GM19463 (cell line): ENCODE results near the gene TENM4.
"Not testable (repeated sequence)": the region's sequence is repeated elsewhere in the genome, so short reads cannot be mapped to it uniquely, and the experiment has no call there.

Experiments
- ATAC-seq: cut with Tn5 transposase; IDR thresholded peaks from one replicate; pipeline ENCODE4 v1.9.1; 2021; ENCODE audit warnings: mild to moderate bottlenecking, moderate library complexity; ENCODE audit not compliant: unreplicated experiment

TENM4 gene

DNA sequence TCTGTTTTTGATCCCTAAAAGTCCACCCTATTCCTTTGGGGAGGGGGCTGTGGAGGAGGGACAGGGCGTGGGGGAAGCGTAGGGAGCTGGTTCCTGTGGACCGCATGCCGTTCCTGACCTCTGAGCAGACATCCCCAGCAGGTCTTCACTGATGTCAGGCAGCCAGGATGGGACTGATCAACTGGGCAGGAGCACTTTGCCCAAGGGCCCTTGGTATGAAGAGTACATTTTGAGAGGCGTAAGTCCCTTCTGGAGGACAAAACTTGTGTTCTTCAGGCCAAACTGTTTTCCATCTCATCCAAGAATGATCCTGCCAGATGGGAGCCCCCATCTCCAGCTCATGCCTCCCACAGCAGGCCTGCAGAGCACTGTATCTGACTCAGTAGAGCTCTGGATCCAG is 785.3 kb downstream of the TENM4 start:
- ATAC-seq: no peak

DNA sequence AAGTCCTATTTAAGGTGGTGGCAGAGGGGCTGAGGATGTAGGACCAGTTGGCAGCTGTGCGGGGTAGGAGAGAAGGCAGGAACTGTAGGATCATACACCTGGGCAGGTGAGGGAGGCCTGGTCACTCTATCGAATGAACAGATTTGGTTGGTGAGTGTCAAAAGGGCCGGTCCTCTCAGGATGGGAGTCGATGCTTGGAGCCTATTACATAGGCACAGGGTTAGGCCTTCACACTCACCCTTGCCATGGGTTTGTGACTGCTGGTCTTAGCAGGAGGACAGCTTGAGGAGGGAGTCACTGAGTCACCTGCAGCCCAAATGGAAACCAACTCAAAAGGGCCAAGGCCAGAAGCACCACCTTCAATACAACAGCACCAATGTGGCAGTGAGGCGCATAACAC is 786.0 kb downstream of the TENM4 start:
- ATAC-seq: no peak

DNA sequence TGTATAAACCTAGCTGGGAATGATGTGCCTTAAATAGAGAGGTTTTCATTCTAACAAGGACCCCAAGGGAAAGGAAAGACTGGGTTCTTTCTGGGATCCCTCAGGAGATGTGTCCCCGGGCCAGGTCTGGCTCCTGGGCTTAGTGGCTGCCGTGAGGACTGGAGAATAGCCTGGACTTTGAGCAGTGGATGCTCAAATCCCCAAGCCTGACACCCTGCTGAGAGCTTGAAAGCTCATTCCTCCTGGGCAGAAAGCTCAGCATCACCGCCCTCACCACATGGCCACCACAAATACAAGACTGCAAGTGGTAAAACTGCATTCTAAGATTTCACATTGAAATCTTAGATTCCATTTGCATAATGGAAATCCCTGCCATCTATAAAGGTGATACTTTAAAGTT is 786.8 kb downstream of the TENM4 start:
- no peak for ATAC-seq

DNA sequence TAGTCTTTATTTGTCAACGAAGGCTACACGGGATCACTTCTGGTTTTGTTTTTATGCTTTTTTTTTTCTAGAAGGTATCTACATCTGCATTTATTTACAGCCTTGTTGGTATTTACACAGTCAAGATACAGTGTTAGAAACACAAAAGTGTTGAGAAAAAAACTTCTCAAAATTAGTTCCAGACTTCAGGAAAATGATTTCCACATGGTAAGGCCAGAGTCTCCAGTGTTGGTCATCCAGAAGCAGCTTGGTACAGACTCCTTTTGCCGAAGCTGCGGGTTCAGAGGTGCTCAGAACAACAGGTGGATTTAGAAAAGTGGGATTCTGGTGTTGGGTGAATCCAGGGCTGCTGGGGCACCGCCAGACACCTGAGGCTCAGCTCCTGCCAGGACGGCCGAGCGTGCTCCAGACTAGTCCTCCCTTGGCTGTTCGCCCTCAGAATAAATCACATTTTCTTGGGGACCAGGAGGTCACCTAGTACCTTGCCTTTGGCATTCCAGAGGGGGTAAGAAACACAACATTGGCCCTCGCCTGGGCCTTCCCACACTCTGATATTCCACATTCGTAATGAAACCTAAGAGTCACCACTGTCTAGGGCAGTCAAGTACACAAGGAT is 787.4 kb downstream of the TENM4 start:
- ATAC-seq: no peak

DNA sequence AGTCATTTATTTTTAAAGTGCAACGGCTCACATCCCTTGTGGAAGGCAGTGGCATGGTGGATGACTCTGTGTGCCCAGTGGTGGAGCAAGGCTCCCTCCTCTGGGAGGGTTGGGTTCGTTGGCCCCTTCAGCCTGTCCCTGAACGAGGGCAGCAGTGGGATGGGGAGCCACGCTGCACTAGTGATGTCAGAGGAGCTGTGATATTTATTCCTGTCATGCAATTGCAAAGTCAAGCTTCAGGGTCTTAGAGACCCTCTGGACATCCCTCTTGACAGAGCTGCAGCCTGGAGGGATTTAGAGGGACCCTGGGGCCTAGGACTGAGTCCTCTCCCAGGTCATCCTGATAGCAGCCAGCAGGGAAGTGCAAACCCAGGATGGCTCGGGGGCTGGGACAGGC is 788.0 kb downstream of the TENM4 start:
- no peak for ATAC-seq

DNA sequence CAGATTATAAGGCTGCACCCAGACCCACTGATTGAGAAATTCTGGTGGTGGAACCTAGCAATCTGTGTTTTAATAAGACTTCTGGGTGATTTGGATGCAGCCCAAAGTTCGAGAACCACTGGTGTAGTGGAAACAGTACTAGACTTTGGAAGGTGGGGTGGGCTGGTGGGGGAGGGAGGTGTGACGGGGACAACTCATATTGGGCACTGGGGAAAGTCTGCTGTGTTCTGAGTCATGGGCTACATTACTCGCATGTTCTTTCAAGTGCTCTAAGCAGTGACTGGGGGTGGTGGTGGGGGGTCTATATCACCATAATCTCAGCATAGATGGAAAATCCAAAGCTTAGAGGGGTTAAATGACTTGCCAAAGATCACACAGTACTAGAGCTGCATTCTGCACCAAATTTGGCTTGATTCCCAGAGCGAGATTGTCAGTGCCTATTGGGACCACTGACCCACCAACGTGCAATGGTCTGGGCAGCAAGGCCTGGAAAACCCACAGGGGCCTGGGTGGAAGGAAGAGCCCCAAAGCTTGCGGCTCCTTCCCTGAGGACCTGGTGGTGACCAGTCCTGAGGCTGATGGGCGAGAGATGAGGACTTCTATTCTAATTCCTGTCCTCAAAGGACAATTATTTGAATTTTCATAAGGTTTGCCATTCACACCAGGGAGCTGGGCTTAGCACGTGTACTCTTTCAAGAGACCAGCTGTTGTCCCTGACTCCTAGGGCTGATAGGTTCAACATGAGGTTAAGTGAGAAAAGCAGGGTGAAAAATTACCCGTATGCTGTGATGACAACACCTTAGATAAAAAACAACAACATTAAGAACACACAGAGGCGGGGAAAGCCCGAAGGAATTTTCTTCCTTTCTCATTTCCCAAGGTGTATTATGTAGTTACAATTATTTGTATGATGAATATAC is 788.6 kb downstream of the TENM4 start:
- ATAC-seq: no peak

DNA sequence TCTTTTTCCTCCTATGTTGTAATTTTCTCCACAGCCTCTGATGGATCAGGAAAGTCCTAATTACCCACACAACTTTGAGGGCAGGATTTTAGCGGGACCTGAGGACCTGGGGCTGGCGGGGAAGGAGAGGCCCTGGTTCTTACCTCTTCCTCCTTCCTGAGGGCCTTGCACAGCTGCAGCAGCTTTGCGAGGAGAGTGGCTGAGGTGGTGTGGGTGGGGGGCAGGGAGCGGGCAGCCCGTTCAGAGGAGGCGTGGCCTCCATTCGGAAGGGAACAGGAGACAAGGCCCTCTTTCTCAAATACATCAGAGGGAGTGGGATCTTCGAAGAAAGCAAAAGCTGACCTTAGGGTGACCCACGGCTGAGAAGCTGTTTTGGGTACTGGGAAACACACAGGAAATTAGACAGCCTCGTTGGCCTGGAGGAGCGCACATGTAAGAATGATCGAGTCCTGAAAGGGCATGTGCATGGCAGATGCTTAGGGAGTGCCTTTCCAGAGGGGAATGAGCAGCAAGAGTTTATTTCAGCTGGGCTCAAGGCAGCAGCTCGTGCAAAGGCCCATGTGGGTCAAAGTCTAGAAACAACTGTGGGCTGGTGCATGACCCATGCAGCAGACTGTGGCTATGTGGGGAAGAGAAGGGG is 789.6 kb downstream of the TENM4 start:
- ATAC-seq: no peak

DNA sequence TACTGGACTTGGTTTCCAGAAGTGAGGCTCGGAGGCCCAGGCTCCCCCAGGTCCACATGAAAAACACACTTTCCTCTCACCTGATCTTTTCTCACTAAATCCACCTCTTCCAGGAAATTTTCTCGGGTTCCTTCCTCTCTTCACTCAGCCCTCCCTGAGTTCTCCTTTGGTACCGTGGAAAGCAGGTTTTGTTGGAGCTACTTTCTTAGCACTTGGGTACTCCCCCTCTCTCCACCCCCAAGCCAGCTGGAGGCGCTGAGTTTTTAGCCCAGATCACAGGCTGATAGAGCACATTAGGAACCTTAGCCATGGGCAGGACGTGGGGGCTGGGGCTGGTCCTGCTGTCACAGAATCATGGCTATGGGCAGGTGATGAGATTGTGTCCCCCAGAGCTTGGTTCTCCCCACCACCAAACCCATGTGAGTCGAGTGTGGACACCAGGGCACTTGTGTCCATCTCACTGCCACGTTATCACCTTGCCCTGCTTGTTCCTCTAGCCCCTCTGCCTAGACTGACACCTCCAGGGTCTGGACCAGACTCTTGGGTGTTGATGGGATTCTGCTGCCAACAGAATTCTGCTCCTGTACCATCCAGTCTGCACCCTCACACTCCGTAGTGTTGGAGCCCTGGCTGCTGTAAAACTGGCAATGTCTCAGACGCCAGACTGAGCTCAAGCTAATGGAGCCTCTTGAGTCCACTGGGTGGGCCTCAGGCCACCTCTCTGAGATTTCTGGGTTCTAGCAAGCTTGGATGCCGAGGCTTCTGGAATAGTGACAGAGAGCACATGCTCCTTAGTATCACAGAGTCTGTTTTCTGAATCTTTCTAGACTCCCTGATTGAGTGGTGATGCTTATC is 791.2 kb downstream of the TENM4 start:
- no peak for ATAC-seq

DNA sequence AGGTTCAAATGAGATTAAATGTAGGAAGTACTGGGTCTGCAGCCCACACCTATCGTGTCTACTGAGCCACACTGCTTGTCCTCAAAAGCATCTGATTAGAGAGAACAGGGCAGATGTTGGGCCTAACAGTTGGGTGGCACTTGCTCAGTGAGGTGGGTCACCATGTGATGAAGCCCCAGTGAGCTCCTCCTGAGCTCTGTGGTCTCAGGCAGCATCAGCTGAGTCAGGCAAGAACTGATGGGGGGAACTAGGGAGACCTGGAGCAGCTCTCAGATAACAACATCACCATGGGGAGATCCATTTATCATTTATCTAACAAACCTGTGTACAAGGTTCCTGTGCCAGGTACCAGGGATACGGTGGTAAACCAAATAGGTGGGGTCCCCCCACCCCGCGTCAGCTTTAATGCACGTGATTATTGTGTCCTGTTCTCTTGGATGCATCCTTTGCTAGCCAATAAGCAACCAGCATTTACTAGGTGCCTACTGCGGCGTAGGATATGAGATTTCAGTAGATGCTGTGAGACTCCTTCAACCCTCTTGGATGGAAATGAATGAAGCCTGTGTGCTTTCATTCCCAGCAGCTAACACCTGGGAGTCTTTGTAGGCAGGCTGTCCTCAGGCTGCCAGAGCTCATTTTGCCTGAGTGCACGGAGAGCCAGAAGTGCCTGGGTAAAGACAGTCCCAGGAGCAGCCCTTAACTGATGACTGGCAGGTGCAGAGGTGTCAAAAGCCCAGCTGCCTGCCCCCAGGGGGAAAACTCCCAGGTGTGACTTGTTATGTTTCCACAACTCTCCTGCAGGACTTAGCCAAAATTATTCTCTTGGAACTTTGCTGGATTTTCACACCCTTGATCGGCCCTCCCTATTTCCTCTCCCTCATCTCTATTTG is 792.6 kb downstream of the TENM4 start:
- no peak for ATAC-seq

DNA sequence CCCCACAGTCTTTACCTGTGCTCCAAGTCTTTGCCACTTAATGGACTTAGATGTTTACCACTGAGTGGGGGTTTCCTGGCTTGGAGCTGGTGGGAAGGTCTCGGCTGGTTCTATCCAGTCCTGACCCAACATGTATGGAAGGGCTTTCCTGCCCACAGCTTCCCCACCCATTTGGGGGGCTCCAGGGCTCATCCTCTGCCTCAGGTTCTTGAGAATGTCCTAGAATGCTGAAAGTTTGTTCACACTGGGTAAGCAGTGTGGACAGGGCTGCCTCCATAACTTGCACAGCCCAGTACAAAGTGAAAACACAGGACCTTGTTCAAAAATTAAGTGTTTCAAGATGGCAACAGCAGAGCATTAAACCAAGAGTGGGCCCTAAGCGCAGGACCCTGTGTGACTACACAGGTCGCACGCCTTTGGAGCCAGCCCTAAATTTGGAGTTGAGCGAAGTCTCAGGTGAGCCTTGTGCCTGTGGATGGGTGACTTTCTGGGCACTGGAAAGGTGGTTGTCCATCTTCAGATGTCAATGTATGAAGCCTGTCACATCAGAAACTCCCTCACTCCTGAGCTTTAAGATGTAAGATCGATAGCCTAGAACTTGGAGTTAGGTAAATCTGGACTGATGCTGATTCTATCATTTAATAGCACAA is 793.4 kb downstream of the TENM4 start:
- no peak for ATAC-seq

DNA sequence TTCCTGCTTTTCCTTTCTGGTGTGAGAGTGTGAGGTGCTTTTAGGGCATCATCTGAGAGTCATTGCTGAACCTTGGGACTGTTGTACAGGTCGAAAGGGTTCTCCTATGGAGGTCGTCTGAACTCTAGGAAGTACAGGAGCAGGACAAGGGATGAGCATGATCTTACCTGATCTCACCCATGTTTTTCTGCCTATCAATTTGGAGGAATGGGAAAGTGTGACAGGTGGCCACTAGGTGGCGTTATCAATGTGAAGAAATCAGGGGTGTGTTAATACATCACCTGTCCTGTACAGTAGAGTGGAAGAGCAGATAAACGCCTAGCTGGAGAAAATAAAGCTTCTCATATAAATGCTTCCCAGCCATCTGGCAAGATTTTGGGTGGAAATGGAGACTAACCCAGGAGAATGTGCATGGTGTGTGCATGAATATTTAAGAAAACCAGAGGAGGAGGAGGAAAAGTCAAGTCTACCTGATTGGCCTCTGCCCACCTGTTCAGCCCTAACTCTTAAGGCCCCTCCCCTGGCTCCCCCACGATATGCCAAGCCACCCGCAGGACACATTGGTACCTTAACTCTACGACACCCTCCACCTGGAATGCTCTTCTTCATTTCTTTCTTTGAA is 794.2 kb downstream of the TENM4 start:
- ATAC-seq: no peak

DNA sequence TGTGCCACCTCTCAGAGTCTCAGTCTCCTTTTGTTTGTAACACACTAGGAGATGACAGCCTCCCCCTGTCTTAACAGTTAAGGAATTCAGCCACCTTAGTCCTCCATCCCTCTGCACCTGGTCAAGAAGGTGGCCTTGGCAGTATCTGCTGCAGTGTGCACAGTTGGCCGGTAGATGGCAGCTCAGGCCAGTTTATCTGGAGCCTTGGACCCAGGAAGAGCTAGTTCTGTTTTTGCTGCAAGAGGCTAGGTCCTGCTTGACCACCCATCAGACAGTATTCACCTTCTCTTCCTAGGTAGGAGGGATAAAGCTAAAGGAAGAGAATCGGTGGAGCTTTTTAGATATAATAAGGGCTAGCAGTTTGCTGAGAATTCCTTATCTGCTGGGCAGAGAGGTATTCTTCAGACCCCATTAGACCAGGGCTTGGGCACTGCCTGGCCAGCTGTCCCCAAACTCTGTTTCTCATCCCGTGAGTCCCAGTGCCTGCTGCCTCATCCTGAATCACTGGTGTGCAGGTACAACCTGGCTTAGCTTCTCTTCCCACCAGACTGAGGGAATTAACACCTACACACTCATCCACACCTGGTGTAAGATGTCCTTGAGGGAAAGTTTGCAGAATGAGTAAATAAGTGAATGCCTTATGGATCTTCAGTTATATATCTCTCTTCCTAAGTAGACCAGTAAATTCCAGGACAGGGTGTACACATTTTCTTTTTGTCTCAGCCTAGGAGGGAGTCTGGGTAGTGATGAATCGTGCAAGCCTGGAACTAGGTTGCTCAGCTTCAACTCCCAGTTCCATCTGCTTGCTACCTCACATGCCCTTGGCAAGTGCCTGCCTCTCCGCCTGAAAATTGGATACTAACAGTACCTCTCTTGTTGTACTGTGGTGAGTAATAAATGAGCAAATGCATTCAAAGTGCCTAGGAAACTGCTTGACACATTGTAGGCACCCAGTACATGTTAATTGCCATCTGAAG is 795.3 kb downstream of the TENM4 start:
- ATAC-seq: peak; percentile 88

DNA sequence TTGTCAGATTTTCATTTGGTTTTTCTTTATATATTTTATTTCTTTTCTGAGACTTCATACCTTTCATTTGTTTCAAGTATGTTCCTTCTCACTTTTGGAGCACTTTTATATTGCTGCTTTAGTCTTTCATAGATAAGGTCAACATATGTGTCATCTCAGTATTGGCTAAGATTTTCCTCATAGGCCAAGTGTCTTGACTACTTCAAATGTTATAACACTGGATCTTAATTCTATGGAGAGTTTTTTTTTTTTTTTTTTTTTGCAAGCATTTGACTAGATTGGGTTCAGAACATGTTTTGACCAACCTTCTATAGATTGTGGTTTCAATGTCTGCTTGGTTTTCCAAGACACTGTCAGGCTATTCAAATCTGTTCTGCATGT is 797.2 kb downstream of the TENM4 start:
- ATAC-seq: no peak

DNA sequence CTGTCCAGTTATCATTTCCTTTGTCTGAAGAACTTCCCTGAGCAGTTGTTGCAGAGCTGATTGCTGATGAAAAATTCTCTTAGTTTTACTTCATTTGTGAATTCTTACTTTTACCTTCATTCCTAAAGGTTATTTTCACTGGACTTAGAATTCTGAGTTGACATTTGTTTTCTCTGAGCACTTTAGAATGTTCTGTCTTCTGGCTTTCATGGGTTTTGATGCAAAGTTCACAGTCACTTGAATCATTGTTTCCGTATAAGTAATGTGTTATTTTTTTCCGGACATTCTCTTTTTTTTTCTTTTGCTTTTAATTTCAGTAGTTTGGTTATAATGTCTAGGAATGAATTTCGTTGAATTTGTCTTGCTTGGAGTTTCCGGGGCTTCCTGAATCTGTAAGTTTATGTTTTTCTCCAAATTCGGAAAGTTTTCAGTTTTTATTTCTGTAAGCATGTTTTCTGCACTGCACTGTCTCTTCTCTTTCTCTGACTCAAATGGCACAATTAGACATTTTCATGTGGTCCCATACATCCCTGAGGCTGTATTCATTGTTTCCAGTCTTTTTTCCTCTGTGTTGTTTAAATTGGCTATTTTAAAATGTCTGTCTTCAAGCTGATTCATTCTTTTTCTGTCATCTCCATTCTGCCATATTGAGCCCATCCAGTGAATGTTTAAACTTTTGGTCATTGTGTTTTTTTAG is 797.7 kb downstream of the TENM4 start:
- ATAC-seq: no peak

DNA sequence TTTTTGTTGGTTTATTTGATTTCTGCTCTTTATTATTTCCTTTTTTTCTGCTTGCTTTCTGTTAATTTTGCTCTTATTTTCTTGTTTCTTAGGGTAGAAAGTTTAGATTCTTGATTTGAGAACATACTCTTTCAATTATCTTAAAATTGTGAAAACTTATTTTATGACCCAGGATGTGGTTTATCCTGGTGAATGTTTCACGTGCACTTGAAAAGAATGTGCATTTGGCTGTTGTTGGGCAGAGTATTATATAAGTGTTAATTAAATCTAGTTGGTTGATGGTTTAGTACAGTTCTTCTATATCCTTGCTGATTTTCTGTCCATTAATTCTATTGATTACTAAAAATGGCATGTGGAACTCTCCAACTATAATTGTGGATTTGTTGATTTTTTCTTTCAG is 799.3 kb downstream of the TENM4 start:
- no peak for ATAC-seq

DNA sequence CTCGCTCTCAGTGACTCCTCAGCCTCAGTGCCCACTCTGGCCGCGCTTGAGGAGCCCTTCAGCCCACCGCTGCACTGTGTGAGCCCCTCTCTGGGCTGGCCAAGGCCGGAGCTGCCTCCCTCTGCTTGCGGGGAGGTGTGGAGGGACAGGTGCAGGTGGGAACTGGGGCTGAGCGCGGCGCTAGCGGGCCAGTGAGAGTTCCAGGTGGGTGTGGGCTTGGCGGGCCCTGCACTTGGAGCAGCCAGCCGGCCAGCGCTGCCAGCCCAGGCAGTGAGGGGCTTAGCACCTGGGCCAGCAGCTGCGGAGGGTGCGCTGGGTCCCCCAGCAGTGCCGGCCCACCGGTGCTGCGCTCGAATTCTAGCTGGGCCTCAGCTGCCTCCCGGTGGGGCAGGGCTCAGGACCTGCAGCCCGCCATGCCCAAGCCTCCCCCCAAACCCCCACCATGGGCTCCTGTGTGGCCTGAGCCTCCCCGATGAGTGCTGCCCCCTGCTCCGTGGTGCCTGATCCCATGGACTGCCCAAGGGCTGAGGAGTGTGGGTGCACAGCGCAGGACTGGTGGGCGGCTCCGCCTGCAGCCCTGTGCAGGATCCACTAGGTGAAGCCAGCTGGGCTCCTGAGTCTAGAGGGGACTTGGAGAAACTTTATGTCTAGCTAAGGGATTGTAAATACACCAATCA is 802.0 kb downstream of the TENM4 start:
- ATAC-seq: no peak

DNA sequence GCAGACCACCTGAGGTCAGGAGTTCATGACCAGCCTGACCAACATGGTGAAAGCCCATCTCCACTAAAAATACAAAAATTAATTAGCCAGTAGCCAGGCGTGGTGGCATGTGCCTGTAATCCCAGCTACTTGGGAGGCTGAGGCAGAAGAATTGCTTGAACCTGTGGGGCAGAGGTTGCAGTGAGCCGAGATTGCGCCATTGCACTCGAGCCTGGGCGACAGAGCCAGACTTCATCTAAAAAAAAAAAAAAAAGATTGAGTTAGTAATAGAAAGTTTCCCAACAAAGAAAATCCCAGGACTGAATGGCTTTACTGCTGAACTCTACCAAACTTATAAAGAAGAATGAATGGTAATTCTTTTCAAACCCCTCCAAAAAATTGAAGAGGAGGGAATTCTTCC is 803.3 kb downstream of the TENM4 start:
- ATAC-seq: not testable (repeated sequence)
